ENCODE measurements around the gene SPOP. TPM values are rescaled to one million over a fixed set of nuclear protein-coding genes. Genes with fewer than 3 reads are reported as not detected.

Gene SPOP
- total RNA-seq, 1 donor from 2014 or later = 189 TPM

- Histone ChIP-seq H3K27ac (peak overlapping the region; percentile 83 to 87), H3K9me3 (no peaks in the 10 kb centered on the region), H3K4me1 (peaks cover 7 to 32% of the 10 kb centered on the region in 2 donors), H3K4me3 (peak overlapping the region in 1 of 2 donors; percentile 23), H3K27me3 (no peaks in the 10 kb centered on the region), H3K36me3 (no peaks in the 10 kb centered on the region)
- intact Hi-C loops (cut with DNase I) = no loop called here
- TF ChIP-seq, protein P1, sequence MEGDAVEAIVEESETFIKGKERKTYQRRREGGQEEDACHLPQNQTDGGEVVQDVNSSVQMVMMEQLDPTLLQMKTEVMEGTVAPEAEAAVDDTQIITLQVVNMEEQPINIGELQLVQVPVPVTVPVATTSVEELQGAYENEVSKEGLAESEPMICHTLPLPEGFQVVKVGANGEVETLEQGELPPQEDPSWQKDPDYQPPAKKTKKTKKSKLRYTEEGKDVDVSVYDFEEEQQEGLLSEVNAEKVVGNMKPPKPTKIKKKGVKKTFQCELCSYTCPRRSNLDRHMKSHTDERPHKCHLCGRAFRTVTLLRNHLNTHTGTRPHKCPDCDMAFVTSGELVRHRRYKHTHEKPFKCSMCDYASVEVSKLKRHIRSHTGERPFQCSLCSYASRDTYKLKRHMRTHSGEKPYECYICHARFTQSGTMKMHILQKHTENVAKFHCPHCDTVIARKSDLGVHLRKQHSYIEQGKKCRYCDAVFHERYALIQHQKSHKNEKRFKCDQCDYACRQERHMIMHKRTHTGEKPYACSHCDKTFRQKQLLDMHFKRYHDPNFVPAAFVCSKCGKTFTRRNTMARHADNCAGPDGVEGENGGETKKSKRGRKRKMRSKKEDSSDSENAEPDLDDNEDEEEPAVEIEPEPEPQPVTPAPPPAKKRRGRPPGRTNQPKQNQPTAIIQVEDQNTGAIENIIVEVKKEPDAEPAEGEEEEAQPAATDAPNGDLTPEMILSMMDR (IDR thresholded peaks at IDR 0.05) = no peak
- DNase-seq (ENCODE audit: low spot score in 2 of 2) = peak in 1 of 2 donors; percentile 62
Measured at GRCh38 chr17:49566668-49567071, 111.2 kb downstream of the SPOP start.

- H3K4me1 ChIP-seq = peaks cover 7 to 32% of the 10 kb centered on the region in 2 donors
- H3K4me3 ChIP-seq = peak overlapping the region in 1 of 2 donors; percentile 23
- peak; percentile 76 to 94 for DNase-seq (ENCODE audit: low spot score in 2 of 2)
- intact Hi-C loops (cut with DNase I) = loop anchor here (2.0 kb wide), 1 partner anchor 433 kb away; no protein-coding TSS in a partner anchor
- TF ChIP-seq, protein P1 (IDR thresholded peaks at IDR 0.05) = no peak
- no peaks in the 10 kb centered on the region for H3K36me3 ChIP-seq
- H3K27me3 ChIP-seq = no peaks in the 10 kb centered on the region
- H3K9me3 ChIP-seq = no peaks in the 10 kb centered on the region
- H3K27ac ChIP-seq = peak overlapping the region; percentile 83 to 87
Measured at GRCh38 chr17:49565948-49566491, 111.9 kb downstream of the SPOP start.

DNA sequence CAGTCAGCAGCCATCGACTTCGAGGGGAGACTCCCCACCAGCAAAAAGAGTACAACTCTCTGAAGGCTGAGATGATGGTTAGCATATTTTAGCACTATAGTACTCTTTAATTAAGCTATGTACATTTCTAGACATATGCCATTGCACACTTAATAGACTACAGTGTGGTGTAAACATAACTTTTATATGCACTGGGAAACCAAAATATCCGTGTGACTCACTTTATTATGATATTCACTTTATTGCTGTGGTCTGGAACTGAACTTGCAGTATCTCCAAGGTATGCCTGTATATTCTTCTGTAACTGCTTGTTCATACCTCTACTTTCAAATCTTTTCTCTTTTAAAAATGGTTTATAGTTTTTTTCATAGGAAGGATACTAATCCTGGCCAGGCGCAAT is 113.3 kb downstream of the SPOP start:
- intact Hi-C loops (cut with DNase I) = loop anchor here (2.0 kb wide), 1 partner anchor 434 kb away; no protein-coding TSS in a partner anchor
- DNase-seq (ENCODE audit: low spot score in 2 of 2) = no peak
- Histone ChIP-seq H3K27ac (no peak overlapping the region), H3K9me3 (no peaks in the 10 kb centered on the region), H3K36me3 (no peaks in the 10 kb centered on the region), H3K4me3 (no peak overlapping the region), H3K27me3 (no peaks in the 10 kb centered on the region), H3K4me1 (peaks cover 7 to 24% of the 10 kb centered on the region in 2 donors)
- TF ChIP-seq, protein P1 (IDR thresholded peaks at IDR 0.05) = no peak

DNA sequence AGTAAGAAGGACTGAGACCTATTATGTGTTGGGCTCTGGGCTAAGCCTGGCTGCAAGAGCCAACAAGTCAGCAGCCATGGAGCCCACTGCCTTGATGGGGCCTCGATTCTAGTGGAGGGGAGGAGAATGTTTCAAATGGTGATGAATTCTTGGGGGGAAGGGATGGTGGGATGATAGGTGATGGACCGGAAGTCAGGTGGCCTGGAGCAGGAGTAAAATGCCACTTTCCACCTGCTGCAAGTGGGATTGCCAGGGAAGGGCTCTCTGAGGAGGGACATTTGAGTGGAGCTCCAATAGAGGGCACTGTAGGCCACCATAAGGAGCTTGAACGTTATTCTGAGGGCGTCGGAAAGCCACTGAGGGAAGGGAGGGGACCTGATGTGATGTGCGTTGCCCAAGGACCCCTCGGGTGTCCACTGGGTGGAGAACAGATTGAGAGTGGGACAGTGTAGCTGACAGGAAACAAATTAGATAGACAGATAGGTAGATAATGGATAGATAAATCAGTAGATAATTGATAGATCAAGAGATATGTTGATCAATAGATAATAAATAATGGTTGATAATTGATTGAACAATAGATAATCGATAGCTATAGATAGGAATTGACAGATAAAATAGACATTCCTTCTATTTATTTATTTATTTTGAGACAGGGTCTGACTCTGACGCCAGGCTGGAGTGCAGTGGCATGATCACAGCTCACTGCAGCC is 120.4 kb downstream of the SPOP start:
- H3K9me3 ChIP-seq = no peaks in the 10 kb centered on the region
- DNase-seq (ENCODE audit: low spot score in 2 of 2) = peak in 1 of 2 donors; percentile 60
- TF ChIP-seq, protein P1 (IDR thresholded peaks at IDR 0.05) = peak; percentile 33 to 58 (median 42)
- H3K4me1 ChIP-seq = peaks cover 0 to 2% of the 10 kb centered on the region in 2 donors
- no peak overlapping the region for H3K4me3 ChIP-seq
- intact Hi-C loops (cut with DNase I) = loop anchor here (2.0 kb wide), 1 partner anchor 243 kb away; no protein-coding TSS in a partner anchor
- no peaks in the 10 kb centered on the region for H3K36me3 ChIP-seq
- H3K27me3 ChIP-seq = no peaks in the 10 kb centered on the region
- no peak overlapping the region for H3K27ac ChIP-seq

GRCh38 chr17:49556223-49556943 is 121.5 kb downstream of the SPOP start:
- Histone ChIP-seq H3K27me3 (no peaks in the 10 kb centered on the region), H3K36me3 (no peaks in the 10 kb centered on the region), H3K9me3 (no peaks in the 10 kb centered on the region), H3K4me3 (peak overlapping the region in 1 of 2 donors; percentile 11), H3K27ac (no peak overlapping the region), H3K4me1 (peaks cover 0 to 2% of the 10 kb centered on the region in 2 donors)
- TF ChIP-seq, protein P1 (IDR thresholded peaks at IDR 0.05) = peak; percentile 95 to 97 (median 95)
- intact Hi-C loops (cut with DNase I) = loop anchor here (1.0 to 2.0 kb wide), 3 partner anchors 60 to 242 kb away; no protein-coding TSS in a partner anchor
- peak in 1 of 2 donors; percentile 90 for DNase-seq (ENCODE audit: low spot score in 2 of 2)
